Breast epithelium (tissue), 3 donors: ENCODE measurements around the gene CNNM2.
"Not testable (repeated sequence)": the region's sequence is repeated elsewhere in the genome, so short reads cannot be mapped to it uniquely, and the experiment has no call there.

Source experiments
- CTCF ChIP-seq, 3 donors: fragments of 450-650 bp; IDR thresholded peaks; one replicate each; pipeline ENCODE4 v1.5.1; 2016 to 2017; ENCODE audit warnings: antibody characterized with exemption in 3 of 3, mild to moderate bottlenecking in 3 of 3, moderate library complexity in 3 of 3
- POLR2A ChIP-seq: fragments of 450-650 bp; IDR thresholded peaks from one replicate; pipeline ENCODE4 v1.6.1; 2016; ENCODE audit warnings: antibody characterized with exemption, mild to moderate bottlenecking, moderate library complexity
- POLR2AphosphoS5 ChIP-seq, 3 donors: sonication (generic); formaldehyde crosslinking; IDR thresholded peaks; one replicate each; pipeline ENCODE4 v1.6.1; 2017; ENCODE audit warnings: antibody characterized with exemption in 3 of 3

DNA sequence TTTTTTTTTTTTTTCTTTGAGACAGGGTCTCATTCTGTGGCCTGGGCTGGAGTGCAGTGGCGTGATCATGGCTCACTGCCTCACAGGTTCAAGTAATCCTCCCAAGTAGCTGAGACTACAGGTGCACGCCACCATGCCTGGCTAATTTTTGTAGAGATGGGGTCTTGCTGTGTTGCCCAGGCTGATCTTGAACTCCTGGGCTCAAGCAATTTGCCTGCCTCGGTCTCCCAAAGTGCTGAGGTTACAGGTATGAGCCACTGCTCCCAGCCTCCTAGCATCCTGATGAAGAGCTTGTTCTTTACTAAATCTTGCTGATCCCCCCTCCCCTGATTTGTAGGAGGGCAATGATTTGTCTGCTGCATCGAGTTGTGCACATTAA is 149.0 kb downstream of the CNNM2 start:
- not testable (repeated sequence) for TF ChIP-seq CTCF (IDR thresholded peaks at IDR 0.05); POLR2A; POLR2AphosphoS5 (IDR thresholded peaks at IDR 0.05)
